ENCODE data around the gene PCP4L1.

The PCP4L1 gene

GRCh38 chr1:161266836-161267235 lies 8.3 kb downstream of the PCP4L1 start:
- ATAC-seq (ENCODE audit: insufficient read depth, low read depth) (no peak), DNase-seq (no peak)
- Histone ChIP-seq H3K79me2 (ENCODE audit: insufficient read depth, low read length) (no peaks in the 10 kb centered on the region), H4K20me1 (ENCODE audit: insufficient read depth, low read length) (no peaks in the 10 kb centered on the region), H3K9ac (ENCODE audit: low read depth, low read length) (no peak overlapping the region), H3K9me3 (ENCODE audit: insufficient read depth, low read length, severe bottlenecking) (no peaks in the 10 kb centered on the region), H2AFZ (ENCODE audit: low read depth, low read length) (no peak overlapping the region), H3K27me3 (ENCODE audit: insufficient read depth, low read length, poor library complexity) (peaks cover 5% of the 10 kb centered on the region), H3K4me1 (ENCODE audit: insufficient read depth, low read length) (no peaks in the 10 kb centered on the region), H3K4me2 (ENCODE audit: insufficient read depth, low read length) (no peak overlapping the region), H3K36me3 (ENCODE audit: insufficient read depth, low read length) (no peaks in the 10 kb centered on the region), H3K4me3 (ENCODE audit: low read depth in 1 of 2, low read length in 2 of 2) (no peak overlapping the region), H3K27ac (ENCODE audit: low read length) (no peak overlapping the region)
- no peak for TF ChIP-seq CTCF (IDR thresholded peaks at IDR 0.05; ENCODE audit: borderline replicate concordance, extremely low read depth, low read length, poor library complexity, severe bottlenecking)
- no peak for TF ChIP-seq EZH2 (IDR thresholded peaks at IDR 0.05; ENCODE audit: borderline replicate concordance, low read depth, low read length, severe bottlenecking)

GRCh38 chr1:161267321-161267720 lies 8.8 kb downstream of the PCP4L1 start:
- Histone ChIP-seq H3K36me3 (ENCODE audit: insufficient read depth, low read length) (no peaks in the 10 kb centered on the region), H3K27me3 (ENCODE audit: insufficient read depth, low read length, poor library complexity) (peaks cover 5% of the 10 kb centered on the region), H3K4me1 (ENCODE audit: insufficient read depth, low read length) (no peaks in the 10 kb centered on the region), H3K4me3 (ENCODE audit: low read depth in 1 of 2, low read length in 2 of 2) (no peak overlapping the region), H4K20me1 (ENCODE audit: insufficient read depth, low read length) (no peaks in the 10 kb centered on the region), H3K9me3 (ENCODE audit: insufficient read depth, low read length, severe bottlenecking) (no peaks in the 10 kb centered on the region), H3K9ac (ENCODE audit: low read depth, low read length) (no peak overlapping the region), H3K4me2 (ENCODE audit: insufficient read depth, low read length) (no peak overlapping the region), H3K27ac (ENCODE audit: low read length) (no peak overlapping the region), H2AFZ (ENCODE audit: low read depth, low read length) (no peak overlapping the region), H3K79me2 (ENCODE audit: insufficient read depth, low read length) (no peaks in the 10 kb centered on the region)
- TF ChIP-seq CTCF (IDR thresholded peaks at IDR 0.05; ENCODE audit: borderline replicate concordance, extremely low read depth, low read length, poor library complexity, severe bottlenecking), result no peak
- no peak for TF ChIP-seq EZH2 (IDR thresholded peaks at IDR 0.05; ENCODE audit: borderline replicate concordance, low read depth, low read length, severe bottlenecking)
- no peak for ATAC-seq (ENCODE audit: insufficient read depth, low read depth)
- no peak for DNase-seq

GRCh38 chr1:161273402-161273801 lies 14.9 kb downstream of the PCP4L1 start:
- no peak for DNase-seq

More at GRCh38 chr1:161273402-161273801, 14.9 kb downstream of the PCP4L1 start:
- no peak overlapping the region for H3K4me2 ChIP-seq (ENCODE audit: insufficient read depth, low read length)
- H3K27me3 ChIP-seq (ENCODE audit: insufficient read depth, low read length, poor library complexity), result peaks cover 17% of the 10 kb centered on the region
- H4K20me1 ChIP-seq (ENCODE audit: insufficient read depth, low read length), result no peaks in the 10 kb centered on the region
- no peak overlapping the region for H3K27ac ChIP-seq (ENCODE audit: low read length)
- H3K9me3 ChIP-seq (ENCODE audit: insufficient read depth, low read length, severe bottlenecking), result no peaks in the 10 kb centered on the region
- H2AFZ ChIP-seq (ENCODE audit: low read depth, low read length), result no peak overlapping the region
- no peak overlapping the region for H3K9ac ChIP-seq (ENCODE audit: low read depth, low read length)
- H3K36me3 ChIP-seq (ENCODE audit: insufficient read depth, low read length), result no peaks in the 10 kb centered on the region
- no peak for ATAC-seq (ENCODE audit: insufficient read depth, low read depth)
- no peaks in the 10 kb centered on the region for H3K4me1 ChIP-seq (ENCODE audit: insufficient read depth, low read length)
- H3K79me2 ChIP-seq (ENCODE audit: insufficient read depth, low read length), result no peaks in the 10 kb centered on the region
- H3K4me3 ChIP-seq (ENCODE audit: low read depth in 1 of 2, low read length in 2 of 2), result no peak overlapping the region
- no peak for TF ChIP-seq CTCF (IDR thresholded peaks at IDR 0.05; ENCODE audit: borderline replicate concordance, extremely low read depth, low read length, poor library complexity, severe bottlenecking)
- no peak for TF ChIP-seq EZH2 (IDR thresholded peaks at IDR 0.05; ENCODE audit: borderline replicate concordance, low read depth, low read length, severe bottlenecking)
